ENCODE results near the gene TOM1L2. TPM values are rescaled to one million over a fixed set of nuclear protein-coding genes. Genes with fewer than 3 reads are reported as not detected.
A peak's percentile ranks its signal among the peaks of the same experiment; 100 is the strongest.

TOM1L2 gene
- total and polyA plus RNA-seq, 2 experiments from 2014 or later: 25.5 to 31.0 TPM

GRCh38 chr17:17906418-17907215 lies 65.6 kb downstream of the TOM1L2 start:
- Histone ChIP-seq H3K27ac (no peak overlapping the region), H3K79me2 (ENCODE audit: insufficient read depth) (peaks cover 41% of the 10 kb centered on the region; the same call in 1 of the 2 replicates), H3K9ac (no peak overlapping the region), H3K27me3 (replicated peaks; ENCODE audit: insufficient read depth) (no peaks in the 10 kb centered on the region), H3K4me1 (ENCODE audit: insufficient read depth) (peaks cover under 1% of the 10 kb centered on the region), H3K4me2 (ENCODE audit: unreplicated experiment) (no peak overlapping the region), H3K9me3 (ENCODE audit: low read depth) (no peaks in the 10 kb centered on the region), H3F3A (ENCODE audit: insufficient read depth) (peaks cover 3% of the 10 kb centered on the region; the same call in 1 of the 2 replicates), H4K20me1 (ENCODE audit: insufficient read depth) (no peaks in the 10 kb centered on the region), H3K4me3 (no peak overlapping the region), H2AFZ (no peak overlapping the region), H3K36me3 (ENCODE audit: low read depth) (0 out of 2 replicates have a peak, but pooled peaks cover 4% of the 10 kb centered on the region), H3K9me2 (ENCODE audit: insufficient read depth) (no peaks in the 10 kb centered on the region)
- TF ChIP-seq EZH2phosphoT487 (IDR thresholded peaks at IDR 0.05; ENCODE audit: insufficient read depth, low read depth): no peak
- TF ChIP-seq EZH2 (IDR thresholded peaks at IDR 0.05; ENCODE audit: insufficient read depth, poor library complexity, severe bottlenecking): no peak
- in situ Hi-C loops (cut with MboI): no loop called here
- WGBS, 2 experiments (ENCODE audit: low coverage in 1 of 2, low lambda C conversion rate in 2 of 2, missing lambda C conversion rate in 2 of 2): 65 to 70% methylated on average over 10 of the region's 10 CpGs
- no peak for DNase-seq

GRCh38 chr17:17905036-17905320 lies 67.2 kb downstream of the TOM1L2 start:
- no peak overlapping the region for H3K27ac ChIP-seq
- H3K27me3 ChIP-seq (replicated peaks; ENCODE audit: insufficient read depth): no peaks in the 10 kb centered on the region
- peaks cover 19% of the 10 kb centered on the region for H3F3A ChIP-seq (ENCODE audit: insufficient read depth)
- 84 to 86% methylated on average over 5 of the region's 5 CpGs for WGBS, 2 experiments (ENCODE audit: low coverage in 1 of 2, low lambda C conversion rate in 2 of 2, missing lambda C conversion rate in 2 of 2)
- no peaks in the 10 kb centered on the region for H4K20me1 ChIP-seq (ENCODE audit: insufficient read depth)
- H3K4me1 ChIP-seq (ENCODE audit: insufficient read depth): peaks cover 17% of the 10 kb centered on the region
- no peak overlapping the region for H3K9ac ChIP-seq
- no peak overlapping the region for H3K4me3 ChIP-seq
- 0 out of 2 replicates have a peak, but pooled peaks cover 4% of the 10 kb centered on the region for H3K36me3 ChIP-seq (ENCODE audit: low read depth)
- peaks cover 29% of the 10 kb centered on the region; the same call in 1 of the 2 replicates for H3K79me2 ChIP-seq (ENCODE audit: insufficient read depth)
- no peaks in the 10 kb centered on the region for H3K9me3 ChIP-seq (ENCODE audit: low read depth)
- in situ Hi-C loops (cut with MboI): no loop called here
- H3K4me2 ChIP-seq (ENCODE audit: unreplicated experiment): no peak overlapping the region
- no peak overlapping the region for H2AFZ ChIP-seq
- no peak for TF ChIP-seq EZH2phosphoT487 (IDR thresholded peaks at IDR 0.05; ENCODE audit: insufficient read depth, low read depth)
- TF ChIP-seq EZH2 (IDR thresholded peaks at IDR 0.05; ENCODE audit: insufficient read depth, poor library complexity, severe bottlenecking): no peak
- DNase-seq: no peak
- no peaks in the 10 kb centered on the region for H3K9me2 ChIP-seq (ENCODE audit: insufficient read depth)

- Histone ChIP-seq H3K27me3 (replicated peaks; ENCODE audit: insufficient read depth) (no peaks in the 10 kb centered on the region), H4K20me1 (ENCODE audit: insufficient read depth) (no peaks in the 10 kb centered on the region), H3K9ac (no peak overlapping the region), H3K4me2 (ENCODE audit: unreplicated experiment) (no peak overlapping the region), H3K9me3 (ENCODE audit: low read depth) (no peaks in the 10 kb centered on the region), H3F3A (ENCODE audit: insufficient read depth) (peaks cover 24% of the 10 kb centered on the region), H3K4me1 (ENCODE audit: insufficient read depth) (peaks cover 19% of the 10 kb centered on the region), H3K36me3 (ENCODE audit: low read depth) (0 out of 2 replicates have a peak, but pooled peaks cover 4% of the 10 kb centered on the region), H3K4me3 (no peak overlapping the region), H3K9me2 (ENCODE audit: insufficient read depth) (no peaks in the 10 kb centered on the region), H3K27ac (no peak overlapping the region), H3K79me2 (ENCODE audit: insufficient read depth) (peaks cover 24% of the 10 kb centered on the region; the same call in 1 of the 2 replicates), H2AFZ (no peak overlapping the region)
- in situ Hi-C loops (cut with MboI): no loop called here
- 92 to 94% methylated on average over 9 of the region's 9 CpGs for WGBS, 2 experiments (ENCODE audit: low coverage in 1 of 2, low lambda C conversion rate in 2 of 2, missing lambda C conversion rate in 2 of 2)
- peak; percentile 37 for DNase-seq
- TF ChIP-seq EZH2phosphoT487 (IDR thresholded peaks at IDR 0.05; ENCODE audit: insufficient read depth, low read depth) (no peak), EZH2 (IDR thresholded peaks at IDR 0.05; ENCODE audit: insufficient read depth, poor library complexity, severe bottlenecking) (no peak)
These were observed 67.8 kb downstream of the TOM1L2 start for GRCh38 chr17:17904166-17905035.

DNA sequence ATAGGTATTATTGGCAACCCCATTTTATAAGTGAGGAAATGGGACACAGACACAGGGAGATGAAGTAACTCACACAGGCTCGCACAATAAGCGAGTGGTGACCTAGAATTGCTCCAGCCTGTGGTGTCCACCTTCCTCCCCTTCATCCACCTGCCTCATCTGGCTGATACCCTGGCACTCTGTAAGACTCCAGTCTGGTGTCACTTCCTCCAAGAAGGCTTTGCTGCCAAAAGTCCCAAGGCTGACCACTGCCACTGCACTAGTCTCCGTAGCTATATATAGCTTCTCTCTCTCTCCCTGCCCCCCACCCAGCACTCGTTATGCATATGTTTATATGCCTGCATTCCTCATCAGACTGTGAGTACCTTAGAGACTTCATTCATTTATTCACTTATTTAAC lies 69.3 kb downstream of the TOM1L2 start:
- Histone ChIP-seq H3K36me3 (ENCODE audit: low read depth) (0 out of 2 replicates have a peak, but pooled peaks cover 4% of the 10 kb centered on the region), H3K4me1 (ENCODE audit: insufficient read depth) (peaks cover 19% of the 10 kb centered on the region), H3K9ac (no peak overlapping the region), H3K4me2 (ENCODE audit: unreplicated experiment) (no peak overlapping the region), H3F3A (ENCODE audit: insufficient read depth) (peaks cover 31% of the 10 kb centered on the region), H3K9me2 (ENCODE audit: insufficient read depth) (0 out of 2 replicates have a peak, but pooled peaks cover 4% of the 10 kb centered on the region), H3K4me3 (no peak overlapping the region), H3K27me3 (replicated peaks; ENCODE audit: insufficient read depth) (no peaks in the 10 kb centered on the region), H4K20me1 (ENCODE audit: insufficient read depth) (no peaks in the 10 kb centered on the region), H3K9me3 (ENCODE audit: low read depth) (no peaks in the 10 kb centered on the region), H2AFZ (no peak overlapping the region), H3K79me2 (ENCODE audit: insufficient read depth) (peaks cover 11% of the 10 kb centered on the region; the same call in 1 of the 2 replicates), H3K27ac (no peak overlapping the region)
- TF ChIP-seq EZH2 (IDR thresholded peaks at IDR 0.05; ENCODE audit: insufficient read depth, poor library complexity, severe bottlenecking): no peak
- no peak for TF ChIP-seq EZH2phosphoT487 (IDR thresholded peaks at IDR 0.05; ENCODE audit: insufficient read depth, low read depth)
- 94 to 97% methylated on average over 4 of the region's 4 CpGs for WGBS, 2 experiments (ENCODE audit: low coverage in 1 of 2, low lambda C conversion rate in 2 of 2, missing lambda C conversion rate in 2 of 2)
- no peak for DNase-seq
- in situ Hi-C loops (cut with MboI): no loop called here
